HEK293 (cell line): ENCODE results near the gene LRRC7.
A peak's percentile ranks its signal among the peaks of the same experiment; 100 is the strongest.

Experiments
- CTCF ChIA-PET: fragments of 350-600 bp; formaldehyde crosslinking; extraction: SDS; loops from one replicate; lab custom pipeline; 2021; ENCODE audit warnings: antibody characterized with exemption; lab: Yijun Ruan, JAX
- POLR2A ChIA-PET: fragments of 300-600 bp; formaldehyde crosslinking; extraction: SDS; loops from one replicate; lab custom pipeline; 2020; ENCODE audit warnings: antibody characterized with exemption, inconsistent platforms; lab: Yijun Ruan, JAX
- H3K27ac ChIP-seq: fragments of 200-500 bp; sonication (Bioruptor generic); 2 replicates; pipeline ENCODE4 v1.5.1; 2014; ENCODE audit warnings: low read depth, low read length, control low read depth, inconsistent platforms; ENCODE audit errors: extremely low read depth
- H3K36me3 ChIP-seq, 2 experiments: fragments of 200-500 bp in 1 of 2; sonication (Bioruptor generic) in 1 of 2; 1 replicate in 1 of 2; 2 replicates in 1 of 2; pipeline ENCODE4 v1.5.1; 2014 to 2017; ENCODE audit warnings: inconsistent platforms in 2 of 2, low read length in 2 of 2; ENCODE audit not compliant: control insufficient read depth in 2 of 2, insufficient read depth in 1 of 2
- H3K4me1 ChIP-seq: fragments of 200-500 bp; sonication (Bioruptor generic); 2 replicates; pipeline ENCODE4 v1.5.1; 2014; ENCODE audit warnings: mild to moderate bottlenecking, low read length, inconsistent platforms; ENCODE audit not compliant: control insufficient read depth, insufficient read depth
- H3K4me3 ChIP-seq: 2 replicates; pipeline ENCODE4 v1.5.1; 2011; ENCODE audit warnings: low read depth, mild to moderate bottlenecking, control low read depth, low read length, moderate library complexity
- H3K9me3 ChIP-seq: fragments of 200-500 bp; sonication (Bioruptor generic); 2 replicates; pipeline ENCODE4 v1.5.1; 2014; ENCODE audit warnings: low read depth, low read length, inconsistent platforms; ENCODE audit not compliant: control insufficient read depth, insufficient read depth
- BCL11B ChIP-seq: fragments of 450-650 bp; formaldehyde crosslinking; IDR thresholded peaks from 2 replicates; pipeline ENCODE4 v1.5.1; 2016; ENCODE audit warnings: low read depth, missing biosample characterization, missing genetic modification characterization
- OVOL3 ChIP-seq: fragments of 450-650 bp; formaldehyde crosslinking; IDR thresholded peaks from 2 replicates; pipeline ENCODE4 v1.5.1; 2016; ENCODE audit warnings: missing biosample characterization, missing genetic modification characterization
- PATZ1 ChIP-seq: fragments of 450-650 bp; formaldehyde crosslinking; IDR thresholded peaks from 2 replicates; pipeline ENCODE4 v1.5.1; 2016; ENCODE audit warnings: missing biosample characterization, missing genetic modification characterization
- SCRT1 ChIP-seq: fragments of 450-650 bp; formaldehyde crosslinking; IDR thresholded peaks from 2 replicates; pipeline ENCODE4 v1.5.1; 2016; ENCODE audit warnings: missing biosample characterization, missing genetic modification characterization, borderline replicate concordance
- SCRT2 ChIP-seq: fragments of 450-650 bp; formaldehyde crosslinking; IDR thresholded peaks from 2 replicates; pipeline ENCODE4 v1.5.1; 2016; ENCODE audit warnings: missing biosample characterization, missing genetic modification characterization
- SP2 ChIP-seq: fragments of 450-650 bp; formaldehyde crosslinking; IDR thresholded peaks from 2 replicates; pipeline ENCODE4 v1.5.1; 2016; ENCODE audit warnings: missing biosample characterization, missing genetic modification characterization
- YY2 ChIP-seq: fragments of 450-650 bp; formaldehyde crosslinking; IDR thresholded peaks from 2 replicates; pipeline ENCODE4 v1.5.1; 2016; ENCODE audit warnings: missing biosample characterization, missing genetic modification characterization
- ZNF121 ChIP-seq: fragments of 450-650 bp; formaldehyde crosslinking; IDR thresholded peaks from 2 replicates; pipeline ENCODE4 v1.5.1; 2016; ENCODE audit warnings: missing biosample characterization, missing genetic modification characterization
- ZNF157 ChIP-seq: fragments of 450-650 bp; formaldehyde crosslinking; IDR thresholded peaks from 2 replicates; pipeline ENCODE4 v1.5.1; 2016; ENCODE audit warnings: missing biosample characterization, missing genetic modification characterization
- ZNF26 ChIP-seq: fragments of 450-650 bp; formaldehyde crosslinking; IDR thresholded peaks from 2 replicates; pipeline ENCODE4 v1.5.1; 2016; ENCODE audit warnings: missing biosample characterization, missing genetic modification characterization
- ZNF391 ChIP-seq: fragments of 450-650 bp; formaldehyde crosslinking; IDR thresholded peaks from 2 replicates; pipeline ENCODE4 v1.5.1; 2016; ENCODE audit warnings: low read depth, missing biosample characterization, missing genetic modification characterization, borderline replicate concordance
- ZNF514 ChIP-seq: fragments of 450-650 bp; formaldehyde crosslinking; IDR thresholded peaks from 2 replicates; pipeline ENCODE4 v1.5.1; 2016; ENCODE audit warnings: missing biosample characterization, missing genetic modification characterization
- ZNF660 ChIP-seq: fragments of 450-650 bp; IDR thresholded peaks from 2 replicates; pipeline ENCODE4 v1.5.1; 2018; ENCODE audit warnings: missing biosample characterization, mild to moderate bottlenecking, missing genetic modification characterization
- ZNF670 ChIP-seq: fragments of 450-650 bp; formaldehyde crosslinking; IDR thresholded peaks from 2 replicates; pipeline ENCODE4 v1.5.1; 2016; ENCODE audit warnings: missing biosample characterization, missing genetic modification characterization, low read depth
- ZNF776 ChIP-seq: fragments of 450-650 bp; formaldehyde crosslinking; IDR thresholded peaks from 2 replicates; pipeline ENCODE4 v1.5.0; 2017; ENCODE audit warnings: missing biosample characterization, missing genetic modification characterization, borderline replicate concordance

The LRRC7 gene

GRCh38 chr1:70168283-70168682 is 600.6 kb downstream of the LRRC7 start (continued):
- TF ChIP-seq BCL11B (tag by site-specific recombination) = 0 out of 2 replicates have a peak, but pooled peaks have one; percentile 19
- TF ChIP-seq, all 188 proteins: peak for 2

- Histone ChIP-seq H3K4me1 (no peaks in the 10 kb centered on the region), H3K9me3 (no peaks in the 10 kb centered on the region), H3K27ac (no peak overlapping the region), H3K4me3 (no peak overlapping the region), H3K36me3 (peaks cover 0 to 7% of the 10 kb centered on the region in 2 experiments; a peak in 1 of 3 replicates)
- ChIA-PET CTCF (interaction anchor here (0.7 to 1.7 kb wide), 3 partner anchors 36 to 116 kb away, joined by 3 to 6 read pairs (median 4); no protein-coding TSS in a partner anchor), POLR2A (interaction anchor here (0.6 kb wide), 1 partner anchor 30 kb away, joined by 3 read pairs; no protein-coding TSS in a partner anchor)
- peak; percentile 47; the same call in 1 of the 2 replicates for TF ChIP-seq SCRT1 (tag by site-specific recombination)
- TF ChIP-seq ZNF26 (tag by site-specific recombination) = no peak
- TF ChIP-seq SCRT2 (tag by site-specific recombination) = peak; percentile 86
These were observed 601.5 kb downstream of the LRRC7 start for GRCh38 chr1:70169018-70169839.

DNA sequence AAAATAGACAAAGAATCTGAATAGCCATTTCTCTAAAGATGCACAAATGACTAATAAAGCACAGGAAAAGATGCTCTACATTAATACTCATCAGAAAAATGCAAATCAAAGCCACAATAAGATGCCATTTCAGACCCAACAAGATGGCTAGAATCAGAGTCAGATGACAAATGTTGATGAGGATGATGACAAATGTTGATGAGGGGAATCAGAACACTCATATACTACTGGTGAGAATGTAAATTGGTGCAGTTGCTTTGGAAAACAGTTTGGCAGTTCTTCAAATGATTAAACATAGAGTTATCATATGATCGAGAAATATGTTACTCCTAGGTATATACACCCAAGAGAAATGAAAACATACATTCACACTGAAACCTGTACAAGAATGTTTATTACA is 603.8 kb downstream of the LRRC7 start:
- Histone ChIP-seq H3K4me1 (no peaks in the 10 kb centered on the region), H3K4me3 (no peak overlapping the region), H3K9me3 (no peaks in the 10 kb centered on the region), H3K27ac (no peak overlapping the region), H3K36me3 (peaks cover 0 to 10% of the 10 kb centered on the region in 2 experiments; a peak in 1 of 3 replicates)
- TF ChIP-seq YY2 (no peak), OVOL3 (tag by site-specific recombination) (no peak), ZNF660 (no peak), ZNF157 (no peak), ZNF391 (tag by site-specific recombination) (no peak), ZNF776 (tag by site-specific recombination) (no peak), PATZ1 (no peak), ZNF670 (tag by site-specific recombination) (no peak), ZNF121 (tag by site-specific recombination) (no peak), ZNF514 (tag by site-specific recombination) (no peak), SP2 (no peak)
- ChIA-PET CTCF (no interaction called here), POLR2A (no interaction called here)
